Body of pancreas (tissue), 4 donors: ENCODE results near the gene IL1F10. TPM values are rescaled to one million over a fixed set of nuclear protein-coding genes. Genes with fewer than 3 reads are reported as not detected.

Source experiments
- ATAC-seq: fragments of 150-250 bp; one replicate; pipeline ENCODE4 v1.9.1; 2016
- DNase-seq, 4 donors: peaks; one replicate each; pipeline ENCODE4 v3.0.0-alpha.2; 2019
- H3K27ac ChIP-seq, 4 donors: fragments of 200-600 bp; sonication (generic); 1 replicate in 3 of 4; 2 replicates in 1 of 4; pipeline versions ENCODE4 v1.5.1 to v1.6.1; 2016 to 2019; ENCODE audit warnings: mild to moderate bottlenecking in 1 of 4, mixed read lengths in 1 of 4, moderate library complexity in 1 of 4
- H3K27me3 ChIP-seq, 2 donors: fragments of 200-600 bp; sonication (generic); one replicate each; pipeline ENCODE4 v1.6.0; 2016; ENCODE audit warnings: mild to moderate bottlenecking in 1 of 2
- H3K36me3 ChIP-seq, 2 donors: fragments of 200-600 bp; sonication (generic); replicated peaks in 1 of 2; 2 replicates each; pipeline ENCODE4 v1.5.1; 2016; ENCODE audit warnings: low read depth in 2 of 2; ENCODE audit not compliant: insufficient read depth in 1 of 2
- H3K4me1 ChIP-seq: fragments of 200-600 bp; sonication (generic); one replicate; pipeline ENCODE4 v1.6.0; 2016
- H3K4me3 ChIP-seq, 2 donors: fragments of 200-600 bp; sonication (generic); 1 replicate in 1 of 2; 2 replicates in 1 of 2; pipeline ENCODE4 v1.5.1; 2016 to 2019
- H3K9me3 ChIP-seq, 3 donors: fragments of 200-600 bp; sonication (generic); 1 replicate in 2 of 3; 2 replicates in 1 of 3; pipeline ENCODE4 v1.5.1; 2016
- CTCF ChIP-seq, 7 experiments: fragments of 450-650 bp in 4 of 7; fragments of 200-600 bp in 3 of 7; sonication (generic) in 3 of 7; IDR thresholded peaks; one replicate each; pipeline ENCODE4 v1.5.1; 2016 to 2019; ENCODE audit warnings: antibody characterized with exemption in 7 of 7
- POLR2A ChIP-seq, 3 donors: fragments of 450-650 bp; IDR thresholded peaks; one replicate each; pipeline ENCODE4 v1.6.1; 2016; ENCODE audit warnings: antibody characterized with exemption in 3 of 3, mild to moderate bottlenecking in 2 of 3
- WGBS, 2 donors: methylation state at CpG; one replicate each; pipeline ENCODE4 v1.1.5; 2017; 5-methylcytosine and 5-hydroxymethylcytosine counted together
- intact Hi-C: fragments of 100-400 bp; cut with DNase I; formaldehyde crosslinking; loops from one replicate; pipeline ENCODE4 v1.15.1; 2023
- total RNA-seq, 2 donors: library from RNA; depleted of rRNA; stranded (reverse); fragments of >200 nt; gene quantifications; one replicate each; pipeline ENCODE4 v1.1.0, GENCODE V29; 2016

The IL1F10 gene
- total RNA-seq, 2 donors from 2014 or later: not detected

GRCh38 chr2:113057117-113057516 lies 10.7 kb upstream of the IL1F10 start:
- Histone ChIP-seq H3K4me3 (no peak overlapping the region), H3K27ac (no peak overlapping the region), H3K36me3 (no peaks in the 10 kb centered on the region), H3K27me3 (no peaks in the 10 kb centered on the region), H3K9me3 (no peaks in the 10 kb centered on the region), H3K4me1 (no peaks in the 10 kb centered on the region)
- TF ChIP-seq CTCF (IDR thresholded peaks at IDR 0.05): no peak
- no peak for TF ChIP-seq POLR2A (IDR thresholded peaks at IDR 0.05)
- ATAC-seq: no peak
- intact Hi-C loops: no loop called here
- WGBS, 2 donors: 63 to 65% methylated on average over 1 of the region's 1 CpG
- DNase-seq: no peak

GRCh38 chr2:113058411-113058994 lies 9.3 kb upstream of the IL1F10 start:
- intact Hi-C loops: no loop called here
- 62 to 66% methylated on average over 2 of the region's 2 CpGs for WGBS, 2 donors
- no peaks in the 10 kb centered on the region for H3K9me3 ChIP-seq
- no peaks in the 10 kb centered on the region for H3K4me1 ChIP-seq
- no peaks in the 10 kb centered on the region for H3K36me3 ChIP-seq
- no peak overlapping the region for H3K4me3 ChIP-seq
- no peak overlapping the region for H3K27ac ChIP-seq
- DNase-seq (no peak), ATAC-seq (no peak)
- H3K27me3 ChIP-seq: no peaks in the 10 kb centered on the region
- TF ChIP-seq CTCF (IDR thresholded peaks at IDR 0.05): no peak
- TF ChIP-seq POLR2A (IDR thresholded peaks at IDR 0.05): no peak

GRCh38 chr2:113058998-113059960 lies 8.5 kb upstream of the IL1F10 start, which contains the start of gene IL36RN:
TSS of gene IL36RN (plus strand) at chr2:113059198. CDS start at chr2:113059439, 241 bp downstream.
- Histone ChIP-seq H3K27me3 (no peaks in the 10 kb centered on the region), H3K27ac (no peak within 1 kb of the TSS), H3K36me3 (no peaks in the 10 kb centered on the region), H3K4me3 (no peak within 1 kb of the TSS), H3K9me3 (no peaks in the 10 kb centered on the region), H3K4me1 (no peaks in the 10 kb centered on the region)
- TF ChIP-seq POLR2A (IDR thresholded peaks at IDR 0.05) (no peak), CTCF (IDR thresholded peaks at IDR 0.05) (no peak)
- DNase-seq: no peak
- 70 to 81% methylated on average over 10 to 15 of the region's 15 CpGs for WGBS, 2 donors
- intact Hi-C loops: no loop called here
- no peak for ATAC-seq

GRCh38 chr2:113060396-113060795 lies 7.4 kb upstream of the IL1F10 start:
- H3K4me1 ChIP-seq: no peaks in the 10 kb centered on the region
- H3K4me3 ChIP-seq: no peak overlapping the region
- ATAC-seq: no peak
- H3K9me3 ChIP-seq: no peaks in the 10 kb centered on the region
- no peak for TF ChIP-seq POLR2A (IDR thresholded peaks at IDR 0.05)
- TF ChIP-seq CTCF (IDR thresholded peaks at IDR 0.05): no peak
- intact Hi-C loops: no loop called here
- H3K27me3 ChIP-seq: no peaks in the 10 kb centered on the region
- 78 to 80% methylated on average over 4 of the region's 4 CpGs for WGBS, 2 donors
- H3K36me3 ChIP-seq: no peaks in the 10 kb centered on the region
- no peak overlapping the region for H3K27ac ChIP-seq
- DNase-seq: no peak
